Measurements from ENCODE around the gene VSX1.

The VSX1 gene

GRCh38 chr20:25087186-25087929 is 5.4 kb upstream of the VSX1 start:
- ATAC-seq: no peak

DNA sequence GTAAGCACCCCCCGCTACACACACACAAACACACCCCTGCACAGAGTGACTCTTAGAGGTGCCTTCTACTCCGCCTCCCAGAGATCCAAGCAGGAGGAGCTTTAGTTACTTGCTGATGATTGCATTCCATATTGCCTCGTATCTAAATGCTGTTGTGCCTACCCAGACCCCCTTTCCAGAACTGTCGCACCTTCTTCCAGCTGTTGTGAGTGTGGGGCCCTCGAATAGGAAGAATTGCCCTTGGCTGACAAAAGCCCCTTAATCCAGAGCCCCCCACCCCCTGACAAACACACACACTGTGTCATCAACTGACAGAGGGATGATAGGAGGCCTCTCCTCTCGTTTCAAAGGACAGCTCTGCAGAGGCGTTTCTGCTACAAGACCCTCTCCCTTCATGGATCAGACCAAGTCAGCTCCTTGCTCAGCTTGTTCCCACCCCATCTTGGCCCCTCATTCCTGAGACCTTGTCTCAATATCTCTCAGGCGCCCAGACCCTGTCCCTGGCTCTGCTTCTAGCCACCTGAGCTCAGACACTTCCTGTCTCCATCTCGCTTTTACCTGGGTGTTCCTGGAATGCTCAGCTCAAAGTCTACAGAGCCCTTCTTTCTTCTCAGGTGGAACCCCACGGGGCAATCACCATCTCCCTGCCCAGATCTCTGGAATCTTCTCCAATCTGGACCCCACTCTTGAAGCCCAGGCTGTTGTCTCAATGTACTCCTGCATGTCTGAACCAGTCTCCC is 4.0 kb upstream of the VSX1 start:
- ATAC-seq: no peak

- ATAC-seq: no peak
Observed at GRCh38 chr20:25084626-25085187, 2.8 kb upstream of the VSX1 start.

- peak in 1 of 2 donors; percentile 69 for ATAC-seq
Observed at GRCh38 chr20:25083773-25084625, 2.1 kb upstream of the VSX1 start.

GRCh38 chr20:25083141-25083772 is 1.3 kb upstream of the VSX1 start:
- no peak for ATAC-seq

DNA sequence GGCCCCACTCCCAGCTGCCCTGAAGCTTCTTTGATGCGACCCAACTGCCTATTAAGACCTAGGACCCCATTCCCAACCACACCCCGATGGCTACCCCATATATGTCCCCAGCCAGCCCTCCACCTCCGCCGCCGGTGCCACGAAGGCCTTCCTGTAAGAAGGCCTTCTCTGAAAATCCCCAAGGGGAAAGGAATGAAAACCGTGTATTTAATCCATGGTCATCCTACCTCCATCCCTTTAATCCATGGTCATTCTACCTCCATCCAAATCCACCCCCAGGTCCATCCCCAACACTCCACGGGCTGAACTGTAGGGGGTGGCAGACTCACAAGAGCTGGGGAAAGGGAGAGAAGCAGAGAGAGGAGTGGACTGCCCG is 545 bp upstream of the VSX1 start:
- ATAC-seq: no peak

DNA sequence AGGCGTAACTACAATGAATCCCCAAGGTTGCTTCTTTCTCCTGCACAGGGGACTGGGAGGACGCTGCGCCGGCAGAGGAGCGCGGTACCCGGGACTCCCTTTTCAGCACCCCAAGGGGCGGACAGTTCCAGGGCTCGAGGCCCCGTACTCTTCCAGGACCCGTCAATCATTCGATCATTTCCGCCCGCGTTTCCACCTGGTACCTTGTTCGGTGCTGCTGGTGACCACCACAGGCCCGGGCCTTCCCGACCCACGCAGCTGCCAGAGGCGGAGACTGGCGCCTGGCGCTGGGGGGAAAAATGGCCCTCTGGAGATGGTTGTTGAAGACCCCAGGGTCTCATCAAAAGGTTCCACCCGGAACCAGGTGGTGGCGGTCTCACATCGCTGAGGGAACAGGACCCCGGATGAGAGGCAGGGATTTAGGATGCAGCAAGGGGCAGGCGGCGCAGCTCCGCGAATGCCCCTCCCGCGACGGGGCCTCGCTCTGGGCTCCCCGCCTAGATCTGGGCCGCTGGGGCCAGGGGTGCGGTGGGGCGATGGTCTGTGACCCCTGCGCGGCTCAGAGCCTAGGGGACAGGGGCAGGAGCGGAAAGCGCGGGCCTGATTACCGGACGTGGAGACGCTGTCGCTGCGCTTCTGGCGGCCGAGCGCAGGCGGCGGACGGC is 744 bp downstream of the VSX1 start:
- no peak for ATAC-seq

DNA sequence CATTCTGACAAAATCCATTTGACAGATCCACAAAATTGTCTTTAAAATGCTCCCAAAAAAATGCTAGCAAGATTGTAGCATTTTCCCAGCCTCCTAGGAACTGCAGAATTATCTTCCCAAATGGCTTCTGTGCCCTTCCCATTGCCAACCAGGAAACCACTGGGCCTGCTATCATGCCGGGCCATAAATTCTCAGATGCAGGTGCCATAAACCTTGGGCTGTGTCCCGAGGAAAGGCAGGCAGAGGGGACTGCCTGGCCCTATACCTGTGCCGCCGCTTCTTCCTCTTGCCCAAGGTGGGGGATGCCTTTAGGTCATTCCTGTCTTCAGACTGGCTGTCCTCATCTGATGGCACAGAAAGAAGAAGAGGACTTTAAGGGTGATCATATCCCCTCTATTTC is 2.8 kb downstream of the VSX1 start:
- no peak for ATAC-seq

- no peak for ATAC-seq
Observed at GRCh38 chr20:25078662-25079061, 3.3 kb downstream of the VSX1 start.

DNA sequence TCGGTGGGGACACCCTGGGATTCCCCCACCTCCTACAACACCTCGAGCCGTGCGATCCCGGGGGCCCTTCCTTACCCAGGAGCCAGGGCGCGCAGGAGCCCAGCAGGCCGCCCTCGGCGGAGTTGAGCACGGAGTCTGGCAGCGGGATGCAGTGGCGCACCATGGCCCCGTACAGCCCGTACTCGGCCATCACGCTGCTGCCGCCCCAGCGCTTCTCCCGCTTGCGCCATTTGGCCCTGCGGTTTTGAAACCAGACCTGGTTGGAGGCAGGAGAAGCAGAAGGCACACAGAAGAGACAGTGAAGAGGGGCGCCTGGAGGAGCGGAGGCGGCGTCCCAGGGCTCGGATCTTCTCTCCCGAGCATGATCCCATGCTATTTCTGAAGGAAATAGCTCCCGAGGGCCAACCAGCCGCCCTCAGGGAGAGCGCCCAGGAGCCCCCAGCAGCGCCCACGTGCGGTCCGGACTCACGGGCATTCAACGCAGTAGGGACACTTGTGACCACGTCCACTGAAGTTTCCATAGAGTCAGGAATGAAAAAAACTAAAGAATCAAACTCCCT is 4.3 kb downstream of the VSX1 start:
- ATAC-seq: no peak

DNA sequence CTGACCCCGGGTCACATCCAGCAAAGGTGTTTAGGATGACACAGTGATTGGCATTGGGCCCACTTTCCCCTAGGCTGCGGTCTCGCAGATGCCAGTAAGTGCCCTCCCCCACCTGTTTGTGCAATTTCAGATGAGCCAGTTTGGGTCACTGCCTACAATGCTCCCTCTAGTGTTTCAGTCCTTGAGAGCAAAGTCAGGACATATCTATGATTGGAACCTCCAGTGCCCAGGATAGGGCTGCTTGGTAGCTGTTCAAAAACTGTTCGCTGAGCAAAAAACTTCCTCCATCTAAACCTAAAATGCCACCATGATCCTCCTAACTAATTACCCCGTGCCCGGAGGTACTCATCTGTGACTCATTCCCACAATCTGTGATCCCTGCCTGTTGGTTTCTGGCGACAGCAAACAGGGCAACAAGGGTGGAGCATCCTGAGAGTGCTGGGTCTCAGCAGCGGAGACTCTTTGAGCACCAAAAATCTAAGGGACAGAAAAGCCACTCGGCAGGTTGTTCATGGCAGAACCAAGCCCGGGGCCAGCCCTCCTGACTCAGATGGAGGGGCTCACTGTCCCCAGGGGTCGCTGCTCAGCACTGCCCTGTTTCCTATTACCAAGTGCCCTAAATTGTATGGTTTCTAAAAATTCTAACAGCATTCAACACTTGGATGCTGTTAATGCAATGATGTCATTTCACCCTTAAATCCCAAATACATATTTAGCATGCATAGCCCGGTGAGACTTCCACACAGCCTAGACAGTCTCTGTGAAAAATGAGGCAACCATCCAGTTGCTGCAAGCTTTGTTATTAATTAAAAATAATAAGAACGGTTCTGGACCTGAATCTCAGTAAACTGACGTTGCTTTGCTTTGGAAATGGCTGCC is 5.0 kb downstream of the VSX1 start:
- peak in 1 of 2 donors; percentile 51 for ATAC-seq

DNA sequence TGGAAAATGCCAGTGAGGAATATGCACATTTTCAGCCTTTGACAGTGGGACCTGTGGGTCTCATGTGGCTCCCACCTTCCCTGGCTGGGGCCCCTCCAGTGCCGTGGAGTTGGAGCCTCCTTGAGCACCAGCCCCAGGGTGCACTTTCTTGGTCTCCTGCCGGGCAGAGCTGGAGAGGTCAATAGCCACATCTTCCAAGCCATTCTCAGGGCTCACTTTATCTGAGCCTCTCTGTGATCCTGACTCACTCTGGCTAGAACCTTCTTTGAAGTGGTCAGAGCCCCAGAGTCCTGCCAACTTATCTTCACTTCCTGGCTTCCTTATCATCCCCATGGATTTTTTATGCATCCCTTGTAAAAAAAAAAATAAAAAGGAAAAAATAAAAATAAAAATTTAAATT is 5.7 kb downstream of the VSX1 start:
- ATAC-seq: no peak

- no peak for ATAC-seq
Observed at GRCh38 chr20:25073544-25073943, 8.4 kb downstream of the VSX1 start.

DNA sequence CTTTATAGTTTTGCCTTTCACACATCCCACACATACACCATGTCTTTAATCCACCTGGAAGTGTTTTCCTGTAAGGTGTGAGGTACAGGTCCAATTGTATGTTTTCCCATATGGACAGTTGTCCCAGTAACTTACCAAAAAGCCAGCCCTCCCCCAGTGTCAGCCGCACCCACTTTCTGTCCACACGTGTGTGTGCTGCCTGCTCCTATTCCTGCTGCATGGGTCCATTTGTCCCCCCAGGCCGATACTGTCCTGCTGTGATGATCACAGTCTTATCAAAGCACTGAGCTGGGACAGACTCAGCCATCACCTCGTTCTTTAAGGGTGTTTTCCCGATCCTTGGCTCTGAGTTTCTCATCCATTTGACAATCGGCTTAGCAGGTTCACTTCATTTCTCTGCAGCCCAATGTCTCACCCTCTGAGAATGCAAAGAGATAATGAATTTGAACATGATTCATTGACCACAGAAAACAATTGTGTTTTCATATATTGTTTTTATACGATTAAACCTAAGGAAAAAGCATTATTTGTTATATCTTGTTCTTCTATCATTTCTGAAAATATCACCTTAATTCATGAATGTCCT is 9.6 kb downstream of the VSX1 start:
- no peak for ATAC-seq

DNA sequence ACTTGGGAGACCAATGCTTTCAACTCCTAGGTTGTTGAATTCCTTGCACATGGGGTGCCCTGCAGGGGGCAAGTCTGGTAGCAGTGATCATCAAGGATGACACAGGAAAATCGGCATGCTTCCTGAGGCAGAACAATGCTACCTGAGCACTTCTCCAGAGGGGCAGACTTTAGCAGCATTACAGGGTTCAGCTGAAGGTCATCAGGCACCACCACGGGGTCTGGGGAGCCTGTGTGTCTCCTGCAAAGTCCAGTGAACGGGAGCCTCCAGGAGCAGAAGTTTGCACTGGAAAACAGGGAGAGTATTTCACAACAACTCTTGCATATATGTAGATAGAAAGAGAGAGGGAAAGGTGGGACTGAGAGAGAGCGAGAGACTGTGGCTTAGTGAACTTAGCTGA is 10.2 kb downstream of the VSX1 start:
- ATAC-seq: no peak

- ATAC-seq: no peak
Observed at GRCh38 chr20:25070821-25071473, 11.0 kb downstream of the VSX1 start.

- no peak for ATAC-seq
Observed at GRCh38 chr20:25067102-25067987, 14.6 kb downstream of the VSX1 start.

GRCh38 chr20:25066386-25066785 is 15.6 kb downstream of the VSX1 start:
- no peak for ATAC-seq
